HG03175 (cell line): ENCODE results near the gene CCR7.
A peak's percentile ranks its signal among the peaks of the same experiment; 100 is the strongest.

ENCODE experiments used
- ATAC-seq: cut with Tn5 transposase; IDR thresholded peaks from one replicate; pipeline ENCODE4 v1.9.1; 2021; ENCODE audit warnings: mild to moderate bottlenecking, moderate library complexity; ENCODE audit not compliant: unreplicated experiment

The CCR7 gene, protein sequence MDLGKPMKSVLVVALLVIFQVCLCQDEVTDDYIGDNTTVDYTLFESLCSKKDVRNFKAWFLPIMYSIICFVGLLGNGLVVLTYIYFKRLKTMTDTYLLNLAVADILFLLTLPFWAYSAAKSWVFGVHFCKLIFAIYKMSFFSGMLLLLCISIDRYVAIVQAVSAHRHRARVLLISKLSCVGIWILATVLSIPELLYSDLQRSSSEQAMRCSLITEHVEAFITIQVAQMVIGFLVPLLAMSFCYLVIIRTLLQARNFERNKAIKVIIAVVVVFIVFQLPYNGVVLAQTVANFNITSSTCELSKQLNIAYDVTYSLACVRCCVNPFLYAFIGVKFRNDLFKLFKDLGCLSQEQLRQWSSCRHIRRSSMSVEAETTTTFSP

DNA sequence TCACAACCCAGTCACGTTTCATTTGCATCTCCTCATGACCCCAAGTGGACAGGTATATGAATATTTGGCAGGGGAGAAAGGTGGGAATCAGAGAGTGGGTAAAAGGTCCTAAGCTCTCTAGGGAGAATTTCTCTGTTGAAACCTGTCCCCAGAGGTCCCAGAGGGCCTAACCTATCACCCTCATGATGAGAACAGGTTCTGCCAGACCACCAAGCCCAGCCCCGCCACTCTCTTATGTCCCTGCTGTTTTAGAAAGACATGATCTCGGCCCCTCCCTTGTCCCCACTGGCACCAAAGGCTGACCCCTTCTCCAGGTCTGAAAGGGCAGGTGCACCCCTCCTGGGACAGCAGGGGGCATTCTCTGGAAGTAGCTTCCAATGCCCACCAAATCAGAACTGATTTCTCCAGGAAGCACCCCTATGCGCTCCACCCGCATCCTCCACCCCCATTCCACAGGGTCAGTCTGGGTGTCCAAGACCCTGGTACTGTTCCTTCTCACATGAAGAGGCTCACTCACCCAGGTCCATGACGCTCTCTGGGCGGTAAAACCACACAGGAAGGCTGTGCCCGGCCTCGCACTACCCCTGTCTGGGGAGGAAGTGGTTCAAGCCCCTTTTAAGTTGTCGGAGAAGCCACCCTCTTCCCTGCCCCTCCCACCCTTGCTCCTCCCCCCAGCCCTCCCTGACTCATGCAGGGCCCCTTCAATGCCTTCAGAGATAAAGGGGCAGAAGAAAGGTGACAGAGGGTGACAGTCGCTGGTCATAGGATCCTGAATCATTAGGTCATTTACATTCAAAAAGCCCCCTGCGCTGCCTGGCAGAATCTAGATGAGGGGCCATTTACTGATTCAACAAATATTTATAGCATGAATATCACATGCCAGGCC lies at the start of gene CCR7:
TSS of gene CCR7 (minus strand) at position 590 of the 886 bp plus-strand sequence. CDS start at position 527, 63 bp downstream.
- no peak for ATAC-seq

GRCh38 chr17:40614431-40615067 lies 49.3 kb upstream of the CCR7 start:
- peak; percentile 19 for ATAC-seq

GRCh38 chr17:40613467-40614154 lies 48.3 kb upstream of the CCR7 start:
- ATAC-seq: no peak

GRCh38 chr17:40612599-40613244 lies 47.5 kb upstream of the CCR7 start:
- no peak for ATAC-seq

- no peak for ATAC-seq
Observed at GRCh38 chr17:40611840-40612474, 46.7 kb upstream of the CCR7 start.

DNA sequence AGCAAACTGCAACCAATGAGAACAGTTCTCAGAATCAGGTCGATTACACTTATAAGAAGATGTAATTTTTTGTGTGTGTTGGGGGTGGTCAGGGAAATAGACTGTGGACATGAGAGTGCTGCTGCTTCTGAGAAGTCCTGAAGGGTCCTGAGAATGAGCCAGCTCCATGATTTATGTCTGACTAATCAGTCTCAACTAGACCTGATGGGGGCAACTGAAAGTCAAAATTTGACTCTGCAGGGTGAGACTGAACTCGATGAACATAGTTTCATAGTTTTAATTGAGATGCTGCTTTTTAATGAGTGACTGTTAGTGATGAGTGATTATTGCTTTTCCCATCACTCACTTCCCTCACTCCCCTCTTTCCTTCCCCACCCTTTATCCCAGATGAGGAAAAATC lies 45.1 kb upstream of the CCR7 start:
- ATAC-seq: no peak

- ATAC-seq: no peak
Observed at GRCh38 chr17:40608061-40608581, 42.8 kb upstream of the CCR7 start.

GRCh38 chr17:40607641-40608040 lies 42.4 kb upstream of the CCR7 start:
- ATAC-seq: no peak

DNA sequence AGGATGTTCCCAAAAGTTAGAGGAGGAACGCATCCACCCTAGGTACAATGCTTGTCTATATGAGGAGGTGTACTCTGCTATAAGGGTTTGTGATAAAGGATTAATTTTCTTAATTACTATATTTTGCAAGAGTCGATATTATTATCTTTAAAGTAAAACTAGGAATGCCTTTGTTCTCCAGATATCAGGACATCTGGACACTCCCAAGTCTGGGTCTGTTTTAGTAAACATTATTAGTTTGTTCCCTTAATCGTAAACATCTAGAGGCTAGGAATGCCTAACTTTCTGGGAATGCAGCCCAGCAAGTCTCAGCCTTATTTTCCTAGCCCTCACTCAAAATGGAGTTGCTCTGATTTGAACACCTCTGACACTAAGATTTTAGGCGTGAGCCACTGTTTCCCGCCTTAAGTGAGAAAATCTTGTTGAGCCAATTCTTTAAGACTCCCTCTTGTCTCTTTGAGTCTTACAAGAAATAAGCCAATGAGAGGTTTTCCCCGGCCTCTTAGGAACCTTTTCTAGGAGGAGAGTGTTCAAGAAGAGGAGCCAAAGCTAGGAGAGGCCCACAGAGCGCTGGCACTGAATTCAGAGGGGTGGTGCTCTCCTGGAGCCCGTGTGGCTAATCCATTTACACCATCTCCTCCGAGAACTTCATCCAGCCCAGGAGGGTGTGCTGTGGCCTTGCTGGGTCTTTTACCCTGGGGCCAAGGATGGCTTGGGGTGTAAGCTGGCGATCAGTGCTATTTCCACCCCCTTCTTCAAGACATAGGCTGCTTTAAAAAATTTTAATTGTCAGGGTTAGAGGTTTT lies 41.5 kb upstream of the CCR7 start:
- no peak for ATAC-seq

DNA sequence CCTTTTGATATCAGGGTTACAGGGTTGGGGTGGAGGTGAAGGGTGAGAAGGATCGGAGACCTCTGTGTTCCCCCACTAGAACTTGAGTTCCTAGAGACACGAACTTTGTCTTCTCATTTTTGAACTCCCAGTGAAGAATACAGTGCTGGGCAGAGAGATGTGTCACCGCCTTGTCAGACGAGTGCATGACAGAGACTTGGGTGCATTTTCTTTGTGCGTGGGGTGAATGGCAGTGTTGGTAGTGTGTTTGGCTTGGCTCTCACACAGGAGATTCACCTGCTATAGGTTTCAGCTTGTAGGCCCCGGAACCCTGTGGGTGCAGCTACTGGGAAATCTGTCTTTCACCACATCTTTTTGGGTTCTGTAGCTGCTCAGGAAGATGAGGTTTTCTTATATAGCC lies 40.0 kb upstream of the CCR7 start:
- ATAC-seq: no peak

GRCh38 chr17:40604327-40605080 lies 39.2 kb upstream of the CCR7 start:
- ATAC-seq: no peak

DNA sequence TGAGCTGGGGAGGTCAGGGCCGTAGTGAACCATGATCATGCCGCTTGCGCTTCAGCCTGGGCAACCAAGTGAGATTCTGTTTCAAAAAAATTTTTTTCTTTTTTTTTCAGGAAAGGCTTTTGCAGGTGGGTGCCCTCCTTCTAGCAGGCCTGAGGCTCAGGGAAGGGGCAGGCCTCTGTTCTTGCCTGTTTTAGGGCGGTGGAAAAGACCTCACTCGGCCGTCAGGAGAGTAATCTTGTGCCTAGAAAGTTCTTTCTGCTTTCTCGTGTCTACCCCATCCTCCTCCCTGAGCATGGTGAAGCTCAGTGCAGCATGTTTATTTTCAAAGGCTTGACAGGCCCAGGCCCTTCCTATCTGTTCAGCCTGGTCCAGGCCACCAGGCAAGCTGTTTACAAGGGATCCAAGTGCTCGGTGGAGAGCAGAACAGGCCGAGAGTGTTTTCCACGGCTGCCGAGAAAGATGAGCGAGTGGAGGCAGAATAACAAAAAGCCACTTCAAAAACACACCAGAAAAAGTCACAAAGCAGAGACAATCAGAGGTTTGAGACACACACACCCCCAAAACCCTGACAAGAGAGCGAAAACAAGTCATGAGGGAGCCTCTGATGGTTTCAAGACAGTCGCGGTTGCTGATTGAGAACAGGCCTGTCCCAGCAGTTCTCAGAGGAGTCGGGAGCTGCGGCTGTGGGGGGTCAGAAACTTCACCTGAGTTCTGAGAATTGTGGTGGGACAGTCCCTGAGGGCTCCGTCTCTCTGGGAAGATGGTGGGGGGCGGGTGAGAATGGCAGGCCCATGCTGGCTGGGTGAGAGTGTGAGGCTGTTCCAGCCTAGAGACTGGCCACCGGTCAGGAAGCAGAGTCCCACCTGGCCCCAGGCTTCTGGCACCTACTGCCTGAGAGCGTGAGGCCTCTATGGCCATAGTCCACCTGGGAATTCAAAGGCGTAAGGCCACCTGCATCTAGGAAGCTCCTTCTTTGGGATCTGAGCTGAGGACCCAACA lies 37.5 kb upstream of the CCR7 start:
- no peak for ATAC-seq

DNA sequence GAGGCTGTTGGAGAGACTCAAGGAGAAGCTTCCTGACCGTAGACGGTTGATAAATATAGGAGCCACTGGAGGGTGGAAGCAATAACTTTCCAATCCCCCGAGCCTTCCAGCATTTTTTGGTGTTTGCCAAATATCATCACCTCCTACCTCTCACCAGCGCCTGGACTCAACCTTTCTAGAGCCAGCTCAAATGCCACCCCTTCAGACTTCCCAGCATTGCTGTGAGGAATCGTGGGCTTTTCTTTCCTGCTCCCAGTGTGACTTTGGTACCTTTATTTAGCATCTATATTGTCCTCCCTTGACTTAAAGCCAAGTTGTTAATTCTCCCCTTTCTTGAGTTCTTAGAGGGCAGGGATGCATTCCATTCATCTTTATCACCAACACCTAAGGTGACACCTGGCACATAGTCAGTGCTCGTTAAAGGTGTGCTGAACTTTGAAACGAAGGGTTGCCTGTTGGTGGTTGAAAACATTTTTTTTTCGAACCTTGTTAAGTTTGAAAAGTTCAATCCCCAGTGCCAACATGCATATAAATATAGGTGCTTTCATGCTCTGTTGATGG lies 35.3 kb upstream of the CCR7 start:
- ATAC-seq: no peak

- no peak for ATAC-seq
Observed at GRCh38 chr17:40599468-40599763, 34.1 kb upstream of the CCR7 start.

GRCh38 chr17:40598619-40599467 lies 33.6 kb upstream of the CCR7 start:
- ATAC-seq: peak; percentile 67

DNA sequence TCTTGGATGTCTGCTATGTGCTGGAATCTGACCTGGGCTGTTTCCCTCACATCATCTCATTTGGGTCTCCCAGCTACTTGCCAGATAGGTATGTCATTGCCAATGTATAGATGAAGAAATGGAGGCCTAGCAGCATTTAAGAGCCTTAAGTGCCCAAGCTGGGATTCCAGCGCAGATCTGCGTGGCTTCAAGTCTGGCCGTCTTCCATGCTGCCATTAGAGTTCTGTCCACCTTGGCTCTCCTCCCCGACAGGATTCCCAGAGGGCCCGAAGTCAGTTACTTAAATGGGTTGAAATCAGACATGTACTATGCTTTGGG lies 33.0 kb upstream of the CCR7 start:
- ATAC-seq: no peak
